Neutrophil (primary cell): ENCODE results near the gene BANP.

Experiments
- H3K27ac ChIP-seq: fragments of 200-600 bp; sonication (generic); 2 replicates; pipeline ENCODE4 v1.5.1; 2016; ENCODE audit warnings: mild to moderate bottlenecking, moderate library complexity
- H3K27me3 ChIP-seq: fragments of 200-600 bp; sonication (generic); 2 replicates; pipeline ENCODE4 v1.6.0; 2016; ENCODE audit warnings: mild to moderate bottlenecking
- H3K36me3 ChIP-seq: fragments of 200-600 bp; sonication (generic); 2 replicates; pipeline ENCODE4 v1.5.1; 2017
- H3K4me1 ChIP-seq, 2 experiments: fragments of 200-600 bp in 1 of 2; sonication (generic) in 1 of 2; 1 replicate in 1 of 2; 2 replicates in 1 of 2; pipeline versions ENCODE4 v1.5.1 to v1.6.1; 2013 to 2016; ENCODE audit warnings: low read depth in 1 of 2, low read length in 1 of 2, mild to moderate bottlenecking in 1 of 2, moderate library complexity in 1 of 2; ENCODE audit not compliant: control insufficient read depth in 1 of 2, insufficient read depth in 1 of 2
- H3K4me3 ChIP-seq, 2 experiments: fragments of 200-600 bp in 1 of 2; sonication (generic) in 1 of 2; 1 replicate in 1 of 2; 2 replicates in 1 of 2; pipeline ENCODE4 v1.5.1; 2013 to 2016; ENCODE audit warnings: low read depth in 1 of 2, low read length in 1 of 2, mild to moderate bottlenecking in 1 of 2, moderate library complexity in 1 of 2
- H3K9me3 ChIP-seq: fragments of 200-600 bp; sonication (generic); 2 replicates; pipeline ENCODE4 v1.5.1; 2016
- TF ChIP-seq, protein P1 (sequence below): fragments of 200-600 bp; sonication (generic); IDR thresholded peaks from 2 replicates; pipeline ENCODE4 v1.5.1; 2016; ENCODE audit warnings: antibody characterized with exemption

Gene BANP

DNA sequence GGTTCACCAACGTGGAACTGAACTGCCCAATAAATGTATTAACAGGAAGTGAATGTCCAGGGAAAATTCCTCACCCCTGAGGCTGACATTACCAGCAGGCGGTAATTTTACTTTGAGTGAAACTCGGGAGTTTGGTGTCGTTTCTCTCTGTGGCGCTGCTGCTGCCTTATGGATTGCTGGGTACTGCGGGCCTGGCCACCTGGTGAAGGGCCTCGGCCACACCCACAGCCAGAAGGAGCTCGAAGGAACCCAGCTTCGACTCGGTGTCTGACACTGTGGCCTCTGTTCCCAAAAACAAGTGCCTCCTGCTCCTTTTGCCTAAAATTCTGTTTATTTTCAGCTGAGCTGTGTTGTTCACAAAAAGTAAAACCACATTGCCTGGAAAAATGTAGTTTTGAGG, 115.0 kb downstream of the BANP start:
- H3K4me1 ChIP-seq = no peaks in the 10 kb centered on the region
- no peak overlapping the region for H3K4me3 ChIP-seq
- H3K27me3 ChIP-seq = no peaks in the 10 kb centered on the region
- no peaks in the 10 kb centered on the region for H3K9me3 ChIP-seq
- no peak overlapping the region for H3K27ac ChIP-seq
- TF ChIP-seq, protein P1, sequence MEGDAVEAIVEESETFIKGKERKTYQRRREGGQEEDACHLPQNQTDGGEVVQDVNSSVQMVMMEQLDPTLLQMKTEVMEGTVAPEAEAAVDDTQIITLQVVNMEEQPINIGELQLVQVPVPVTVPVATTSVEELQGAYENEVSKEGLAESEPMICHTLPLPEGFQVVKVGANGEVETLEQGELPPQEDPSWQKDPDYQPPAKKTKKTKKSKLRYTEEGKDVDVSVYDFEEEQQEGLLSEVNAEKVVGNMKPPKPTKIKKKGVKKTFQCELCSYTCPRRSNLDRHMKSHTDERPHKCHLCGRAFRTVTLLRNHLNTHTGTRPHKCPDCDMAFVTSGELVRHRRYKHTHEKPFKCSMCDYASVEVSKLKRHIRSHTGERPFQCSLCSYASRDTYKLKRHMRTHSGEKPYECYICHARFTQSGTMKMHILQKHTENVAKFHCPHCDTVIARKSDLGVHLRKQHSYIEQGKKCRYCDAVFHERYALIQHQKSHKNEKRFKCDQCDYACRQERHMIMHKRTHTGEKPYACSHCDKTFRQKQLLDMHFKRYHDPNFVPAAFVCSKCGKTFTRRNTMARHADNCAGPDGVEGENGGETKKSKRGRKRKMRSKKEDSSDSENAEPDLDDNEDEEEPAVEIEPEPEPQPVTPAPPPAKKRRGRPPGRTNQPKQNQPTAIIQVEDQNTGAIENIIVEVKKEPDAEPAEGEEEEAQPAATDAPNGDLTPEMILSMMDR = no peak
- H3K36me3 ChIP-seq = peaks cover 90% of the 10 kb centered on the region

DNA sequence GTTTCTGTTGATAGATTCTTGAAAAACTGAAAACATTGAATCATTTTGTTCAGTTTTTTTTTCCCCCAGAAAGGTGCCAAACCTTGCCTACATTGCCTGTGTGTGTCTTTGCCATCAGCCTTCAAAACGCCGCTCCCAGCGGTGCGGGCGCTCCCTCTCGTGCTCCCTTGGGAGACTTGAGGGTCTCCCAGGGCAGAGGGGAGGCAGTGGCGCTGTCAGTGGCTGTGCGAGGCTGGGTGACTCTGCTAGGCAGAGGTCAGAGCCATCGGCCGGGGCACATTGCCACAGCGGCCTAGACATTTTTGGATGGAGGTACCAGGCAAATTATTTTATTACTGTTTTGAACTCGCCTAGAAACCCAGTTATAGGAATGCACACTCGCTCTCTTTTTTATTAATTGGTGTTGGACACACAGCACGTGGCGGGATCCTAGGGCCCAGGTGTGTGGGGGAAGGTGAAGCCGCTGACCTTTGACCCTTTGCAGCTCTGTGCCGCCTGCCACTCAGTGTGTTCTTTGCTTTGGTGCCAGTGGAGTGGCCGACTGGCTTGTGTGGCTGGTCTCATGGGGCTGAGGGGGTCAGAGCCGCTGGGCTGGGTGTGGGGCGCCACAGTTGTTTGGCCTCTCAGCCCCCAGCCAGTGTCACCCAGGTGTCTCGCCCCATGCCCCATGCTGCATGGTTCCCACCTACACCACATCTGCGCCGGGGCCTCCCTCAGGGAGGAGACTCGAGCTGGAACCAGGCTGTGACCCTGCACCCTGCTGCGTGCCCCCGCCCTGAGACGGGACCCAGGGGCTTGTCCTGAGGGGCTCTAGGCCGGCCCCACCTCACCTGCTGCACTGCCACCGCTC, 115.7 kb downstream of the BANP start:
- H3K4me1 ChIP-seq = no peaks in the 10 kb centered on the region
- no peaks in the 10 kb centered on the region for H3K9me3 ChIP-seq
- TF ChIP-seq, protein P1 = no peak
- peaks cover 93% of the 10 kb centered on the region for H3K36me3 ChIP-seq
- H3K27ac ChIP-seq = no peak overlapping the region
- H3K27me3 ChIP-seq = no peaks in the 10 kb centered on the region
- no peak overlapping the region for H3K4me3 ChIP-seq

DNA sequence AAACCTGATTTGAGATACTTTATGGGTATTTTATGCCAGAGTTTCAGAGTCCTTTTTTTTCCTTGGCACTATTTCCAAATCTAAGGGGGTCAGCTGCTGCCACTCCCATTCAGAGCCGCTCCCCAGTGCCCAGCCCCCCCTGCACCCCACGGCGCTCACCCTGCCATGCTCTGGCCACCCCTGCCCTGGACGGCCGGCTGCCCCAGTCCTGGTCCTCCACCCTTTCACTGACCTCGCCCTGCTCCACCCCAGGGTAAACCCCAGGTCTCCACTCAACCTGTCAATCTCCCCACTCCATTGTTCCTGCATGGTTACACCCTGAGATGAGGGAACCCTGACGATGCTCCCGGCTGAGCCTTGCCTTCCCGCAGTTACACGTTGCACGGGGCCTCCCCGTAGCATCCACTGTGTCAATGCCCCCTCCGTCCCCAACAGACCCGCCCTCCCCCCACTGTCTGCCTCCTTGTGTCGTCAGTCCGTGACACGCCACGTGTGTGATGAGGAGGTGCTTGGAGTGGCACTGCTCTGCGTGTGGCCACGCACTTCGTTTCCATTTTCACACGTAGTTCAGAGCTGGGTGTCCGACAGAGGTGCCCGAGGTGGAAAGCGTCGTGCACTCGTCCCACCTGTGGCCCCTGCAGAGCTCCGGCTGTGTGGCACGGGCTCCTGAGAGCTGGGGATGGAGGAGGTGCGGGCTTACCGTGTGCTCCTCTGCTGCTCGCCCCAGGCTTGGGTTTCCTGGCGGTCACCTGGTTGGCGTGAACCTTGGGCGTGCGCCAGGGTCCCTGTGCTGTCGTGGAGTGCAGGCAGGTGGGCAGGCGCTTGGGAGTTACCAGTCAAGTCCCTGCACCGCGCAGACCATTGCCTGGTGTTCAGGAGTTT, 116.5 kb downstream of the BANP start:
- Histone ChIP-seq H3K27ac (no peak overlapping the region), H3K27me3 (no peaks in the 10 kb centered on the region), H3K9me3 (no peaks in the 10 kb centered on the region), H3K4me3 (no peak overlapping the region), H3K4me1 (no peaks in the 10 kb centered on the region), H3K36me3 (peaks cover 93% of the 10 kb centered on the region)
- TF ChIP-seq, protein P1 = no peak

DNA sequence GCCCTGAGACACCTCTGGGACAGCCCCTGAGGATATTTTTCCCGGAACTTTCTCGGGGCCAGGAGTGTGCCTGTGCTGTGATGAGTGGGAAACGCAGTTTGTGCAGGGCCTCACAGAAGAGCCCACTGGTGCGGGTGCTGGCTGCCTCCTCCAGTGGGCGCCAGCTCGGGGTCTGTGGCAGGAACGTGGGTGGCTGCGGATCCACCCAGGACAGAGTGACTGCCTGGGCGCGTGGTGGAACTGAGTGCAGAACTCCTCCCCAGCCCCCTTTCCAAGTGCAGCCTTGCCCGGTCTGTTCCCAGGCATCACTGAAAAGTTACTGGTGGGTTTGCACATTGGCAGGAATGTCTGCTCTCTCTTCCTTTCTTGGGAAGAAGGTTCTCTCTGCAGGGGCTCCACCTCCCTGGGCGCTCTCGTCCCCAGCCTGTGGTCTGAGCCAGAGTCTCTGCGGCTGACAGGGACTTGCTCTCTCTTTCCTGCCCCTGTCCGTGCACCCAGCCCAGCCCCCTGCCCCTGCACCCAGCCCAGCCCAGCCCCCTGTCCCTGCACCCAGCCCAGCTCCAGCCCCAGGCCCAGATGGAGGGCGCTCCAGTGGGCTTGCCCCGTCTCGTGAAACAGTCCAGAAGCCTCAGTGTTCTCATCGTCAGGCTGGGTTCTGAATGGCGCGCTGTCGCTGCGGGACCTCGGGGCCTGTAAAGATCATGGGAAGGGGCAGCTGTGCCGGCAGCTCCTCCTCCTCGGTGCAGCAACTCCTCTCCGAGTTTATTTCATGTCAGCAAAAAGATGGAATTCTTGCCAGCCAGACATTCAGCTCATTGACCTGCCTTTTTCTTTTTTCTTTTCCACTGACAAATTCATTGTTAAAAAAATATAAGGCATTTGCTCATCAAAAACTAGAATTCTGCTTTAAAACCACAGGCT, 117.5 kb downstream of the BANP start:
- H3K27ac ChIP-seq = no peak overlapping the region
- H3K36me3 ChIP-seq = peaks cover 93% of the 10 kb centered on the region
- no peak overlapping the region for H3K4me3 ChIP-seq
- H3K27me3 ChIP-seq = no peaks in the 10 kb centered on the region
- no peaks in the 10 kb centered on the region for H3K4me1 ChIP-seq
- TF ChIP-seq, protein P1 = no peak
- no peaks in the 10 kb centered on the region for H3K9me3 ChIP-seq
